Measurements from ENCODE around the gene NGB. TPM values are rescaled to one million over a fixed set of nuclear protein-coding genes. Genes with fewer than 3 reads are reported as not detected.

Gene NGB
- total RNA-seq, 4 donors from 2014 or later, result 0.64 to 1.4 TPM; not detected in 2

DNA sequence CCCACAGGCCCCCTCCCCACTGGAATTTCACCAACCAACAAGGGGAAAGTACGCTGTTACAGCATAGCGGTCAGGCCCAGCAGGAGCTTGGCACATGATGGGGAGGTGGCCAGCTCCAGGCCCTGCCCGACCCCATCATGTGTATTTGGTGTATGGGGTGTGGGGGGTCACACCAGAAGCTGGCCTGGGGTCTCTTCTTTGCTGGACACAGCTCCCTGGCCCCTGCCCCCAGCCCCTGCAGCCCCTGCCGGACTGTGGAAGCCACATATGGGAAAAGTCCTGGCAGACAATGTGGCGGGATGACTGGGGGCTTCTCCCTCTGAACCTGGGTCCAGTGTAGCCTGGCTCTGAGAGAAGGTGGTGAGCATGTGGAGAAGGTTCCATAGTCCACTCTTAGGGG, 12.4 kb downstream of the NGB start:
- no peaks in the 10 kb centered on the region for H3K9me3 ChIP-seq
- H3K4me3 ChIP-seq, result no peak overlapping the region
- WGBS, 2 donors (ENCODE audit: low coverage in 1 of 2), result 91% methylated on average over 5 of the region's 5 CpGs; no CpG with 5 or more reads in 1 of the 2 donors
- no peak for DNase-seq
- peaks cover 6% of the 10 kb centered on the region for H3K27me3 ChIP-seq
- no peak overlapping the region for H3K27ac ChIP-seq
- intact Hi-C loops (cut with DNase I; ENCODE audit: low total_unique reads) (no loop called here), in situ Hi-C loops (cut with MboI; ENCODE audit: low pct_ligation_motif_present in 1 of 4, low pct_unique_long_range_greater_than_20kb in 1 of 4, low sequenced_read_pairs in 3 of 4) (no loop called here)
- no peaks in the 10 kb centered on the region for H3K4me1 ChIP-seq
- no peaks in the 10 kb centered on the region for H3K36me3 ChIP-seq
- no peak for TF ChIP-seq POLR2AphosphoS5 (IDR thresholded peaks at IDR 0.05)
- TF ChIP-seq EP300 (IDR thresholded peaks at IDR 0.05; ENCODE audit: low read depth), result no peak
- no peak for TF ChIP-seq POLR2A (IDR thresholded peaks at IDR 0.05)
- TF ChIP-seq, protein P1, sequence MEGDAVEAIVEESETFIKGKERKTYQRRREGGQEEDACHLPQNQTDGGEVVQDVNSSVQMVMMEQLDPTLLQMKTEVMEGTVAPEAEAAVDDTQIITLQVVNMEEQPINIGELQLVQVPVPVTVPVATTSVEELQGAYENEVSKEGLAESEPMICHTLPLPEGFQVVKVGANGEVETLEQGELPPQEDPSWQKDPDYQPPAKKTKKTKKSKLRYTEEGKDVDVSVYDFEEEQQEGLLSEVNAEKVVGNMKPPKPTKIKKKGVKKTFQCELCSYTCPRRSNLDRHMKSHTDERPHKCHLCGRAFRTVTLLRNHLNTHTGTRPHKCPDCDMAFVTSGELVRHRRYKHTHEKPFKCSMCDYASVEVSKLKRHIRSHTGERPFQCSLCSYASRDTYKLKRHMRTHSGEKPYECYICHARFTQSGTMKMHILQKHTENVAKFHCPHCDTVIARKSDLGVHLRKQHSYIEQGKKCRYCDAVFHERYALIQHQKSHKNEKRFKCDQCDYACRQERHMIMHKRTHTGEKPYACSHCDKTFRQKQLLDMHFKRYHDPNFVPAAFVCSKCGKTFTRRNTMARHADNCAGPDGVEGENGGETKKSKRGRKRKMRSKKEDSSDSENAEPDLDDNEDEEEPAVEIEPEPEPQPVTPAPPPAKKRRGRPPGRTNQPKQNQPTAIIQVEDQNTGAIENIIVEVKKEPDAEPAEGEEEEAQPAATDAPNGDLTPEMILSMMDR (IDR thresholded peaks at IDR 0.05), result no peak

DNA sequence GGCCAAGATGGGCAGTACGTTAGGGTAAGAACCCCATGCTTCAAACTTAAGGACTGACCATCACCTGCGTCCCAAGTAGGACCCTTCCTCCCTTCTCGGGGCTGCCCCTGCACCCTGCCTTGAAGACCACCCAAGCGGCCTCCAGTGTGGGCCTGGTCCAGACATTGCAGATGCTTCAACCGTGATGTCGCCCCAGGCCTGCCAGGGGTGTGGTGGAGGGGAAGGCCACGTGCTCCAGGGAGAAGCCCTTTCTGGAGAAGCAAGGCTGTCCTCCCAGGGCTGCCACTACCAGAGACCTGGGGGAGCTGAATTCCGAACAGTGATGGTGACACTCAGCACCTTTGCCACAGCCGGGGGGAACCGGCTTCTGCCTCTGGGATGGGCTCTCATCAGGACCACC, 13.3 kb downstream of the NGB start:
- Histone ChIP-seq H3K4me3 (no peak overlapping the region), H3K27ac (no peak overlapping the region), H3K27me3 (peaks cover 6% of the 10 kb centered on the region), H3K4me1 (no peaks in the 10 kb centered on the region), H3K9me3 (no peaks in the 10 kb centered on the region), H3K36me3 (no peaks in the 10 kb centered on the region)
- in situ Hi-C loops (cut with MboI; ENCODE audit: low pct_ligation_motif_present in 1 of 4, low pct_unique_long_range_greater_than_20kb in 1 of 4, low sequenced_read_pairs in 3 of 4), result no loop called here
- TF ChIP-seq, protein P1 (IDR thresholded peaks at IDR 0.05), result no peak
- TF ChIP-seq EP300 (IDR thresholded peaks at IDR 0.05; ENCODE audit: low read depth) (no peak), POLR2A (IDR thresholded peaks at IDR 0.05) (no peak)
- DNase-seq, result no peak
- intact Hi-C loops (cut with DNase I; ENCODE audit: low total_unique reads), result no loop called here
- 82% methylated on average over 10 of the region's 10 CpGs; no CpG with 5 or more reads in 1 of the 2 donors for WGBS, 2 donors (ENCODE audit: low coverage in 1 of 2)

- no peak for DNase-seq
- Histone ChIP-seq H3K4me1 (no peaks in the 10 kb centered on the region), H3K27ac (no peak overlapping the region), H3K9me3 (no peaks in the 10 kb centered on the region), H3K4me3 (no peak overlapping the region), H3K36me3 (no peaks in the 10 kb centered on the region), H3K27me3 (peaks cover 6% of the 10 kb centered on the region)
- intact Hi-C loops (cut with DNase I; ENCODE audit: low total_unique reads), result no loop called here
- TF ChIP-seq EP300 (IDR thresholded peaks at IDR 0.05; ENCODE audit: low read depth) (no peak), POLR2A (IDR thresholded peaks at IDR 0.05) (no peak), POLR2AphosphoS5 (IDR thresholded peaks at IDR 0.05) (no peak)
- TF ChIP-seq, protein P1 (IDR thresholded peaks at IDR 0.05), result no peak
- WGBS, 2 donors (ENCODE audit: low coverage in 1 of 2), result 88% methylated on average over 8 of the region's 8 CpGs; no CpG with 5 or more reads in 1 of the 2 donors
- in situ Hi-C loops (cut with MboI; ENCODE audit: low pct_ligation_motif_present in 1 of 4, low pct_unique_long_range_greater_than_20kb in 1 of 4, low sequenced_read_pairs in 3 of 4), result no loop called here
Observed at GRCh38 chr14:77256694-77257093, 14.3 kb downstream of the NGB start.

- H3K4me3 ChIP-seq, result no peak overlapping the region
- in situ Hi-C loops (cut with MboI; ENCODE audit: low pct_ligation_motif_present in 1 of 4, low pct_unique_long_range_greater_than_20kb in 1 of 4, low sequenced_read_pairs in 3 of 4), result no loop called here
- no peak overlapping the region for H3K27ac ChIP-seq
- no peaks in the 10 kb centered on the region for H3K36me3 ChIP-seq
- intact Hi-C loops (cut with DNase I; ENCODE audit: low total_unique reads), result no loop called here
- H3K9me3 ChIP-seq, result no peaks in the 10 kb centered on the region
- H3K4me1 ChIP-seq, result no peaks in the 10 kb centered on the region
- 60 to 68% methylated on average over 2 to 20 of the region's 20 CpGs for WGBS, 2 donors (ENCODE audit: low coverage in 1 of 2)
- DNase-seq, result no peak
- no peaks in the 10 kb centered on the region for H3K27me3 ChIP-seq
- TF ChIP-seq, protein P1 (IDR thresholded peaks at IDR 0.05), result no peak
- TF ChIP-seq POLR2A (IDR thresholded peaks at IDR 0.05) (no peak), EP300 (IDR thresholded peaks at IDR 0.05; ENCODE audit: low read depth) (no peak), POLR2AphosphoS5 (IDR thresholded peaks at IDR 0.05) (no peak)
Observed at GRCh38 chr14:77253333-77254190, 17.4 kb downstream of the NGB start.

Data from transverse colon (tissue), 4 donors.